Spleen (tissue), 11 donors: ENCODE measurements around the gene PYGO1. TPM values are rescaled to one million over a fixed set of nuclear protein-coding genes. Genes with fewer than 3 reads are reported as not detected.

Source experiments
- DNase-seq: peaks from one replicate; pipeline ENCODE4 v3.0.0-alpha.2; 2020
- H3K27ac ChIP-seq, 8 donors: fragments of 200-600 bp; sonication (generic) in 7 of 8; 1 replicate in 4 of 8; 2 replicates in 4 of 8; pipeline versions ENCODE4 v1.5.0 to v1.8.0; 2016 to 2021; ENCODE audit warnings: inconsistent platforms in 4 of 8, mild to moderate bottlenecking in 4 of 8, moderate library complexity in 1 of 8
- H3K27me3 ChIP-seq, 7 donors: fragments of 200-600 bp; sonication (generic) in 6 of 7; replicated peaks in 1 of 7; 1 replicate in 4 of 7; 2 replicates in 3 of 7; pipeline versions ENCODE4 v1.5.0 to v1.8.0; 2016 to 2021; ENCODE audit warnings: inconsistent platforms in 3 of 7, mild to moderate bottlenecking in 1 of 7
- H3K36me3 ChIP-seq, 6 donors: fragments of 200-600 bp; sonication (generic) in 5 of 6; 1 replicate in 4 of 6; 2 replicates in 2 of 6; pipeline versions ENCODE4 v1.5.0 to v1.8.0; 2016 to 2021; ENCODE audit warnings: inconsistent platforms in 2 of 6
- H3K4me1 ChIP-seq, 6 donors: fragments of 200-600 bp; sonication (generic) in 5 of 6; 1 replicate in 3 of 6; 2 replicates in 3 of 6; pipeline versions ENCODE4 v1.5.0 to v1.8.0; 2016 to 2021; ENCODE audit warnings: inconsistent platforms in 3 of 6
- H3K4me3 ChIP-seq, 8 donors: fragments of 200-600 bp; sonication (generic) in 7 of 8; 1 replicate in 4 of 8; 2 replicates in 4 of 8; pipeline versions ENCODE4 v1.5.0 to v1.8.0; 2016 to 2021; ENCODE audit warnings: inconsistent platforms in 4 of 8, mild to moderate bottlenecking in 4 of 8, moderate library complexity in 2 of 8
- H3K9me3 ChIP-seq, 8 donors: fragments of 200-600 bp; sonication (generic) in 7 of 8; 1 replicate in 4 of 8; 2 replicates in 4 of 8; pipeline versions ENCODE4 v1.5.0 to v1.8.0; 2016 to 2021; ENCODE audit warnings: inconsistent platforms in 4 of 8
- POLR2A ChIP-seq, 3 donors: fragments of 450-650 bp; IDR thresholded peaks; one replicate each; pipeline ENCODE4 v1.5.1; 2017; ENCODE audit warnings: antibody characterized with exemption in 3 of 3, mild to moderate bottlenecking in 1 of 3
- POLR2AphosphoS5 ChIP-seq, 3 donors: sonication (generic); formaldehyde crosslinking; IDR thresholded peaks; one replicate each; pipeline ENCODE4 v1.5.1; 2017; ENCODE audit warnings: antibody characterized with exemption in 3 of 3
- WGBS, 5 donors: extraction: QIAGEN DNeasy Blood & Tissue Kit in 3 of 5; methylation state at CpG; one replicate each; pipeline versions ENCODE4 v1.1.5 to v1.1.7; 2013 to 2018; 5-methylcytosine and 5-hydroxymethylcytosine counted together
- intact Hi-C: fragments of 100-400 bp; cut with DNase I; formaldehyde crosslinking; loops from one replicate; pipeline ENCODE4 v1.15.0; 2023; ENCODE audit warnings: low total_unique reads
- polyA plus RNA-seq, 3 donors: library from polyadenylated mRNA; stranded (reverse); fragments of 200-250 nt; gene quantifications; one replicate each; pipeline ENCODE4 v1.2.1, GENCODE V29; 2013
- total RNA-seq, 7 donors: library from RNA; depleted of rRNA in 3 of 7; stranded (reverse); fragments of >200 nt in 3 of 7; fragmentation: NEBNext Ultra II Directional in 4 of 7; extraction: Animal tissue kit (Norgen Biotek cat#: 25700) in 4 of 7; gene quantifications; one replicate each; pipeline versions ENCODE4 v1.1.0 to v1.2.1, GENCODE V29; 2016 to 2021
- TF ChIP-seq, protein P1 (sequence below), 11 experiments: fragments of 200-600 bp in 7 of 11; fragments of 450-650 bp in 4 of 11; sonication (generic) in 4 of 11; IDR thresholded peaks in 8 of 11; conservative IDR thresholded peaks in 3 of 11; 1 replicate in 7 of 11; 2 replicates in 4 of 11; pipeline versions ENCODE4 v1.4.0 to v1.8.0; 2016 to 2021; ENCODE audit warnings: antibody characterized with exemption in 11 of 11, inconsistent platforms in 4 of 11, mild to moderate bottlenecking in 1 of 11
- donor health status: healthy with polysubstance abuse.
- donor health status: DM: no; HTN: no; CAD: no; lungs with moderate emphysema.
- donor health status: DM: no; HTN: no; CAD: no.
- donor health status: Bipolar disorder and iron deficiency.
- donor health status: healthy.
- donor health status: DM: no; HTN: no; CAD: no.
- donor health status: DM: yes; HTN: yes; CAD: no.

Gene PYGO1
- total and polyA plus RNA-seq, 10 donors, result 0.11 to 1.5 (median 0.94) TPM

GRCh38 chr15:55518009-55518408, 70.1 kb downstream of the PYGO1 start:
- intact Hi-C loops, result no loop called here
- TF ChIP-seq POLR2A (IDR thresholded peaks at IDR 0.05) (no peak), POLR2AphosphoS5 (IDR thresholded peaks at IDR 0.05) (no peak)
- TF ChIP-seq, protein P1, sequence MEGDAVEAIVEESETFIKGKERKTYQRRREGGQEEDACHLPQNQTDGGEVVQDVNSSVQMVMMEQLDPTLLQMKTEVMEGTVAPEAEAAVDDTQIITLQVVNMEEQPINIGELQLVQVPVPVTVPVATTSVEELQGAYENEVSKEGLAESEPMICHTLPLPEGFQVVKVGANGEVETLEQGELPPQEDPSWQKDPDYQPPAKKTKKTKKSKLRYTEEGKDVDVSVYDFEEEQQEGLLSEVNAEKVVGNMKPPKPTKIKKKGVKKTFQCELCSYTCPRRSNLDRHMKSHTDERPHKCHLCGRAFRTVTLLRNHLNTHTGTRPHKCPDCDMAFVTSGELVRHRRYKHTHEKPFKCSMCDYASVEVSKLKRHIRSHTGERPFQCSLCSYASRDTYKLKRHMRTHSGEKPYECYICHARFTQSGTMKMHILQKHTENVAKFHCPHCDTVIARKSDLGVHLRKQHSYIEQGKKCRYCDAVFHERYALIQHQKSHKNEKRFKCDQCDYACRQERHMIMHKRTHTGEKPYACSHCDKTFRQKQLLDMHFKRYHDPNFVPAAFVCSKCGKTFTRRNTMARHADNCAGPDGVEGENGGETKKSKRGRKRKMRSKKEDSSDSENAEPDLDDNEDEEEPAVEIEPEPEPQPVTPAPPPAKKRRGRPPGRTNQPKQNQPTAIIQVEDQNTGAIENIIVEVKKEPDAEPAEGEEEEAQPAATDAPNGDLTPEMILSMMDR (IDR thresholded peaks at IDR 0.05 in 8 of 11, conservative IDR thresholded peaks at IDR 0.05 in 3 of 11), result no peak
- DNase-seq, result no peak

DNA sequence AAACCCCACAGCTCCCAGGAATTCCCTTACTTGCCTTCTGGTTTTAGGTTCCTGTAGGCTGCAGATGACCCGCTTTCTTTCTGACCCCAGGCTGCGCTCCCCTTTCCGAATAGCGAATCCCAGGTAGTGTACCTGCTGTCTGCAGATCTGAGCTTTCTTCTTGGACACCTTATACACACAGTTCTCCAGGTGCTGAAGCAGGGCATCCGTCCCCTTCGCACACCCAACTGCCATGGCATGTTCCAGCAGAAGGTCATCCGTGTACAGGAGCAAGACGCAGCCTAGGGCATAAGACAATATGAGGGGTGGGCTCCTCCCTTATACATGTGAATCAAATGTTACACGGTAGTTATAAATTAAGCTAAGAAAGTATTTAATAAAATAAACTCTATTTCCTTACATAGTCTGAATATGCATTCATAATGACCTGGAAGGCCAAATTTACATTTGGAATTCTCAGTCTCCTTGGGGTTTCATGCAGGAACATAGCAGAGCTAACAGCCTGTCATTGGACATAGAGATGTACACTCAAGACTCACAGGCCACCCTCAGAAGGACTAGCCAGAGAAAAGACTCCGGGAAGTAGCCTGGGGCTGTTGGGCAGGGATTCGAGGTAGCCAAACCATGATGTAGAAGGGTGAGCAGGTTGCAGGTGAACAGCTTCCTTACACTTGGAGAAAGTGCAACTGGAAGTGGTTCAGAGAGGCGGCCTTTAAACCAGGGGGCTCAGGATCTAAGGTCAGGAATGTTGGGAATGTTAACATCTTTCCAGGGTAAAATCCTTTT, 72.0 kb downstream of the PYGO1 start:
- no peak for DNase-seq
- H3K27me3 ChIP-seq, result no peaks in the 10 kb centered on the region
- H3K27ac ChIP-seq, result no peak overlapping the region
- no peaks in the 10 kb centered on the region for H3K36me3 ChIP-seq
- TF ChIP-seq POLR2A (IDR thresholded peaks at IDR 0.05) (no peak), POLR2AphosphoS5 (IDR thresholded peaks at IDR 0.05) (no peak)
- TF ChIP-seq, protein P1 (IDR thresholded peaks at IDR 0.05 in 8 of 11, conservative IDR thresholded peaks at IDR 0.05 in 3 of 11), result no peak
- 92 to 94% (median 93%) methylated on average over 12 of the region's 12 CpGs for WGBS, 5 donors
- no peaks in the 10 kb centered on the region for H3K4me1 ChIP-seq
- intact Hi-C loops, result no loop called here
- no peak overlapping the region for H3K4me3 ChIP-seq
- H3K9me3 ChIP-seq, result no peaks in the 10 kb centered on the region

More at GRCh38 chr15:55518009-55518408, 70.1 kb downstream of the PYGO1 start:
- WGBS, 5 donors, result 80 to 95% (median 93%) methylated on average over 3 of the region's 3 CpGs
- Histone ChIP-seq H3K4me3 (no peak overlapping the region), H3K9me3 (no peaks in the 10 kb centered on the region), H3K27me3 (no peaks in the 10 kb centered on the region), H3K36me3 (no peaks in the 10 kb centered on the region), H3K4me1 (no peaks in the 10 kb centered on the region), H3K27ac (no peak overlapping the region)

DNA sequence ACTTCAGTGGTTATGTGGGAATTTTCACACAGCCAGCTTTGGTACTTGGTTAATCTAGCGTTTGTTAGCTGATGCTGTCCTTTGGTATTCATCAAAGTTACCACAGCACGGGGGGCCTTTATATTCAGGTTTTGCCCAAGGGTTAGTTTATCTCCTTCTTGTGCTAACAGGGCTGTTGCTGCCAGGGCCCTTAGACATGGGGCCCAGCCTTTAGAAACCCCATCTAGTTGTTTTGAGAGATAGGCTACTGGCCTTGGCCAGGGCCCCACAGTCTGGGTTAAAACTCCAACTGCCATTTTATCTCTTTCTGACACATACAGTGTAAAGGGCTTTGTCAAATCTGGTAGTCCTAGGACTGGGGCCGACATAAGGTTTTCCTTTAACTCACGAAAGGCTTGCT, 72.7 kb downstream of the PYGO1 start:
- H3K4me1 ChIP-seq, result no peaks in the 10 kb centered on the region
- no peak for DNase-seq
- intact Hi-C loops, result no loop called here
- H3K4me3 ChIP-seq, result no peak overlapping the region
- WGBS, 5 donors, result 88 to 96% (median 92%) methylated on average over 4 of the region's 4 CpGs
- H3K27me3 ChIP-seq, result no peaks in the 10 kb centered on the region
- TF ChIP-seq POLR2AphosphoS5 (IDR thresholded peaks at IDR 0.05) (no peak), POLR2A (IDR thresholded peaks at IDR 0.05) (no peak)
- TF ChIP-seq, protein P1 (IDR thresholded peaks at IDR 0.05 in 8 of 11, conservative IDR thresholded peaks at IDR 0.05 in 3 of 11), result no peak
- no peaks in the 10 kb centered on the region for H3K9me3 ChIP-seq
- H3K27ac ChIP-seq, result no peak overlapping the region
- H3K36me3 ChIP-seq, result no peaks in the 10 kb centered on the region

DNA sequence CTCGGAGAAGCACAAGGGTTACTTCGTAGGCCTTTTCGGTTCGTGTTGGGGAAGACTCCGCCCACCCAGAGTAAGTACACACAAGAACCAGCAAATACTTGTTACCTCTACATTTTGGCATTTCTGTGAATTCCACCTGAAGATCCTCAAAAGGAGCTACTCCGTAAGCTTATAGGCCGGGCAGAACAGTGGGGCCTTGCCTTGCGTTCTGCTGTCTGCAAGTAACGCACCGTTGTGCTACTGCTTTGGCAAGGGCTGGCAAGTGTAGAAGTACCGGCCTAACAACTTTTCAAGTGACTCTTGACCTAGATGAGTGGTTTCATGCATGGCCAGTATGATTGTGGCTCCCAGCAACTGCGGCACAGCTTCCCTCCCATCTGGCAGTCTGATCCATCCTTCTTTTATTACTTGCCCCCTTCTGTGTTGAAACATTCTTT, 73.7 kb downstream of the PYGO1 start:
- DNase-seq, result no peak
- TF ChIP-seq POLR2AphosphoS5 (IDR thresholded peaks at IDR 0.05) (no peak), POLR2A (IDR thresholded peaks at IDR 0.05) (no peak)
- TF ChIP-seq, protein P1 (IDR thresholded peaks at IDR 0.05 in 8 of 11, conservative IDR thresholded peaks at IDR 0.05 in 3 of 11), result no peak
- Histone ChIP-seq H3K27ac (no peak overlapping the region), H3K36me3 (no peaks in the 10 kb centered on the region), H3K9me3 (no peaks in the 10 kb centered on the region), H3K4me3 (no peak overlapping the region), H3K4me1 (no peaks in the 10 kb centered on the region), H3K27me3 (no peaks in the 10 kb centered on the region)
- intact Hi-C loops, result no loop called here
- 91 to 97% (median 95%) methylated on average over 12 of the region's 12 CpGs for WGBS, 5 donors
